Stimulated activated CD8-positive, alpha-beta memory T cell treated with anti-CD3 and anti-CD28 coated beads, Interleukin-12 subunit alpha, Interleukin-12 subunit beta, amount 100 ng/mL, for 1 hour (primary cell): ENCODE data around the gene PRSS1.
"Not testable (repeated sequence)": the region's sequence is repeated elsewhere in the genome, so short reads cannot be mapped to it uniquely, and the experiment has no call there.

Source experiments
- DNase-seq: peaks from one replicate; pipeline ENCODE4 v3.0.0-alpha.2; 2020; ENCODE audit warnings: low read depth

Gene PRSS1

DNA sequence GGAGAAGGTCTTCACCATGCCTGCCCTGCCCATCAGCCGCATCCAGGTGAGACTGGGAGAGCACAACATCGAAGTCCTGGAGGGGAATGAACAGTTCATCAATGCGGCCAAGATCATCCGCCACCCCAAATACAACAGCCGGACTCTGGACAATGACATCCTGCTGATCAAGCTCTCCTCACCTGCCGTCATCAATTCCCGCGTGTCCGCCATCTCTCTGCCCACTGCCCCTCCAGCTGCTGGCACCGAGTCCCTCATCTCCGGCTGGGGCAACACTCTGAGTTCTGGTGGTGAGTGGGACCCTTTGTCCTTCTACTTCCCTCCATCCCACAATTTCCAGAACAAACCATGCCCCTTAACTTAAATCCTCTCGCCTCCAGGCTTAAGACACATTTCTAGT, 24.0 kb downstream of the PRSS1 start:
- no peak for DNase-seq

DNA sequence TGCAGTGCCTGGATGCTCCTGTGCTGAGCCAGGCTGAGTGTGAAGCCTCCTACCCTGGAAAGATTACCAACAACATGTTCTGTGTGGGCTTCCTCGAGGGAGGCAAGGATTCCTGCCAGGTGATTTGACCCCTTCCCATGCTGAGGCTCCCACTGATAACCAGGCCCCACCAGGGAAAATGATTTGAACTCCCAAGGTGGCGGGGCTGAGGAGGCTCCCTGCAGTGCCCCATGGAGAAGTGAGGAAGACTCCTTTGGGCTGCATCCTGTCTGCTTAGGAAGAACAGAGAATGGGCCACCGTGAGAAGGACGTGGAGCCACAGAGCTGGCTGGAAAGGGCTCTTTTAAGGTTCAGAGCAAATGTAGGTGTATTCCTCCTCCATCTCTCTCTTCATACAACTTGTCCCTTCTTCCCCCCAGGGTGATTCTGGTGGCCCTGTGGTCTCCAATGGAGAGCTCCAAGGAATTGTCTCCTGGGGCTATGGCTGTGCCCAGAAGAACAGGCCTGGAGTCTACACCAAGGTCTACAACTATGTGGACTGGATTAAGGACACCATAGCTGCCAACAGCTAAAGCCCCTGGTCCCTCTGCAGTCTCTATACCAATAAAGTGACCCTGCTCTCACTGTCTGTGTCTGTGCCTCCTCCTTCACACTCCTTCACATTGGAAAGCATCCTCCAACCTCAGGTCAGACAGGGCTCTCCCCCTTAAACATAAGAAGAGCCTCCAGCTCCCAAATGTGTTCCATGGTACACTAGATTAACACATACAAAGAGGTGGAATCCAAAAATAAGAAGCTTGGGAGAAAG, 24.9 kb downstream of the PRSS1 start:
- no peak for DNase-seq

DNA sequence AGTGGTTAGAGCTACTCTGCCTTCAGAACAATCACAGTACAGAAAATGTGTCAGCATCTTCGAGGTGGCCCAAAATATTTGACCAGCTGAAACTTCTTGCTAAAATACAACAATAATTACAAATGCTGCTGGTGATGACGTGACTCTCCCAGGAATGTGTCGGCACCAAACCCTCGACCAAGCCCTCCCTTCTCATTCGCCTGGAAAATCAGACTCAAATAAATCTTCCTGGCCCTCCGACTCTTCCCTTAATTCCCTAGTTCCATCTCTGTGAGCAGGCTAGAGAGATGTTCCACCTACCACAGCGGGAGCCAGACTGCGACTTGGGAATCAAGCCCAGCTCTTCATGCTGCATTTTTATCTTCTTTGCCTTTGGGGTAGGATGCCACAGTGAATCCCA, 25.6 kb downstream of the PRSS1 start:
- no peak for DNase-seq

DNA sequence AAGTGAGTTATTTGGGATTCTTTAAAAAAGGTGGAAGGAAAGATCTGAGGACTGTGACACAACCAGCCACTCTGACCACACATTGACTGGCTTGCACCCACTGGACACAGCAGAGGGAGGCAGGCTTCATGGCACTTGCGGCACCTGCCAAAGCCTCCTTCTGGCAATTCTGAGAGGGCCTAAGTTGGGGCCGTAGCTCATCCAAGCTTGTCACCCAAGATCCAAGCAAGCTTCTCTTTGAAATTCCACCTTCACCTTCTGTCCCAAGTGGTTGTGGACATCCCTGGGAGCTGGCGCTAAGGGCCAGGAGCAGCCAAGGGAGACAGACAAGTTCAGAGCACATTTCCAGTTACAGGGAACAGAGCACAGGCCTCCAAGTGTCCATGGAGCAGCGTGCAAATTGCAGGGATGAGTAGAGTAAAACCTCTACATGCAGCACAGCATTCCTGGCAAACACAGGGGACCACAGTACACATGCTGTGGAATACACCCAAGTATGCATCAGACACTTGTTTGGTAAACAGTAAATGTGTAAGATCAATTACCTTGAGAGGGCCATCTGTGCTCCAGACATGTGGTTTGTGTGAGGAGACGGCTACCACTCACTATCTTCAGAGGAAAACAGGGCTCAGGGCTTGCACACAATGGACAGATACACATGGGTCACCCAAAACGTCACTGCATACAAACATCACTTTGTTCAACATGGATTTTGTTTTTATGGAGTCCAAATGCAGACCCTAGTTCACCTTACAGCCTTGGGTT, 26.3 kb downstream of the PRSS1 start:
- not testable (repeated sequence) for DNase-seq

DNA sequence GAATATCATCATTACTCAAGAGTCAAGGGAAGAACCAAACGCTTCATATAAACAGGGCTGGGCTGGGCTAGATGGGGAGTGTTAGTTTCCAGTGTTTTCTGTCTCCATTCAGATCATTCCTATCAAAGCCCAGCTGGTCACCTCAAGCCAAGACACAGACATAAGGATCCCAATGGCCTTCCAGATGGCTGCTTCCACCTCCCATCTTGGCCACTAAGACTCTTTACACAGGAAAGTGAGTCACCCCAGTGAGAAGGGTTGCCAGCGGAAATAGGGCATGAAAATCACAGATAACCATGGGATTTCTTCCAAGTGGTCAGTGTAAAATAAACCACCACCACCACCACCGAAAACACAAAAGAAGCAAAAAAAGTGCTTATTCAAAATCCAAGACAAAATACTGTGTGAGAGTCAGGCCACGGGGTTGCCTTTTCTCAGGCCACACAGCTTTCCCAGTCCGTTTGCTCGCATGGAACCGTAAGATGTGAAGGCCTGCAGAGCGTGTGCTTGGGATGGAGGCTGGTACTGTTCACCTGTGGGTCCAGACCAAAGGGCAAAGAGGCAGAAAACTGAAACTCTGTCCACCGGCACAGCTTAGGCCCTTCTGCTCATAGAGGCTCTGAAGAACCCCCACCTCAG, 27.1 kb downstream of the PRSS1 start:
- no peak for DNase-seq

DNA sequence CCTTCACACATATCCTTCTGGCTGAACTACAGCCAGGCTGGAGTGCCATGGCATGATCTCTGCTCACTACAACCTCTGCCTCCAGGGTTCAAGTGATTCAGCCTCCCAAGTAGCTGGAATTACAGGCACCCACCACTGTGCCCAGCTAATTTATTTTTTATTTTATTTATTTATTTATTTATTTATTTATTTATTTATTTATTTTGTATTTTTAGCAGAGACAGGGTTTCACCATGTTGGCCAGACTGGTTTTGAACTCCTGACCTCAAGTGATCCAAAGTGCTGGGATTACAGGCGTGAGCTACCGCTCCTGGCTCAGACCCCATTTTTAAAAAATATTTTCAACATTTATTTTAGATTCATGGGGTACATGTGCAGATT, 27.6 kb downstream of the PRSS1 start:
- DNase-seq: not testable (repeated sequence)

DNA sequence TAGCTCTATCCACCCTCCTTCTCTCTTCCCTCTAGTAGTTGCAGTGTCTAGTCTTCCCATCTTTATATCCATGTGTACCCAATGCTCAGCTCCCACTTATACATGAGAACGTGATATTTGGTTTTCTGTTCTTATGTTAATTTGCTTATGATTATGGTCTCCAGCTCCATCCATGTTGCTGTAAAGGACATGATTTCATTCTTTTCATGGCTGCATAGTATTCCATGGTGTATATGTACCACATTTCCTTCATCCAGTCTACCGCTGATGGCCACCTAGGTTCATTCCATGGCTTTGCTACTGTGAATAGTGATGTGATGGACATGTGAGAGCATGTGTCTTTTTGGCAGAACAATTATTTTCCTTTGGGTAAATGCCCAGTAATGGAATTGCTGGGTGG, 28.0 kb downstream of the PRSS1 start:
- no peak for DNase-seq

DNA sequence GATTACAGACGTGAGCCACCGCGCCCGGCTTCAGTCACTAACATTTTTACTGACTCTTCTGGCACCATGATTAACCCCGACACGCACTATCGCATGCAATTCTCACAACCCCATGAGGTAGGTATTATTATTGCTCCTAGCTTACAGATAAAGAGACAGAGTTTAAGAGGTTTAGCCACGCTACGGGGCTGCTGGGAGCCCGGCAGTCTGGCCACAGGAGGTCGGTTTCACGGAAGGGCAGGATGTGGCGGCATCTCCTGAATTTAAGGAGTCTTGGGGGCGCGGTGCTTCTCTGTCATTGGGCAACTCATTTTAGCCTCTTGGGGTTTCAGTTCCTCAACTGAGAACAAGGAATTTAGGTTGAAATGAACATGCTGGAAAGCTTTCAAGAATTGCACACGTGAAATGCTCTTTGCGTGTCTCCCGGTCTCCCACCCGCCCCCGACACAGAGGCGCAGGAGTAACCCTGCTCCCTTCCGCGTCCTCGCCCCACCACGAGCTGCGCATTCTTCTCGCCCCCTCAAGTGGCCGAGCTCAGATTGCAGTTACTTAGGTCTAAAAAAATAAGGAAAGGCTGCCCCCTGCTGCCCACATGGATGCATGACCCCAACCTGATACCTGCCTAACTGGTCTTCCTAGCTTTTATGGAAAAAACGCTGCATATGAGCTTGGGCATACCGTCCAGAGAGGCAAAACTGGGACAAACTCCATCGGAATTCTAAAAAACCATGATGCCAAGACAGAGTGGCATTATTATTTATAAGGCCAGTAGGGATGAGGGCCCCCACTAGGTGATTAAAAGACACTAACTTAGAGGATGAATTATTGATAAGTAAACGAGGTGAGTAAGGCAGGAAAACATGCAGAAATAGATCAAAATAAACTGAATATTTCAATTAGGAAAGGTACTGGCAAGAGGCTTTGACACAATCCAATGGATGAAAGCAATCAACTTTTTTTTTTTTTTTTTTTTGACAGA, 33.9 kb downstream of the PRSS1 start:
- peak; percentile 66 for DNase-seq

DNA sequence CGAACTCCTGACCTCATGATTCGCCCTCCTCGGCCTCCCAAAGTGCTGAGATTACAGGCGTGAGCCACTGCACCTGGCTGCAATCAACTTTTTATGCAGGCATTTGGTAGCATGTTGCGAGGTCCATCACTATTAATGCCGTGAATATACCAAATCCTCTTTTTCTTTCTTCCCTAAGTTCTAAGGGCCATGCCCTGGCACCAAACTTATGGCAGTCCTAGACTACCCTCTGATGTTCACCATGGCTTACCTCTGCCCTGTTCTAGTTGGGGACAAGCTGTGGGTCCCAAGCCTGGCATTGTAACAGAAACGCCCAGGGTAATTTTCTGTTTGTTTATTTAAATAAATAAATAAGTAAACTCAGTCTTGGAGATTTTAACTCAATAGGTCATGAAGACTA, 34.8 kb downstream of the PRSS1 start:
- DNase-seq: no peak

DNA sequence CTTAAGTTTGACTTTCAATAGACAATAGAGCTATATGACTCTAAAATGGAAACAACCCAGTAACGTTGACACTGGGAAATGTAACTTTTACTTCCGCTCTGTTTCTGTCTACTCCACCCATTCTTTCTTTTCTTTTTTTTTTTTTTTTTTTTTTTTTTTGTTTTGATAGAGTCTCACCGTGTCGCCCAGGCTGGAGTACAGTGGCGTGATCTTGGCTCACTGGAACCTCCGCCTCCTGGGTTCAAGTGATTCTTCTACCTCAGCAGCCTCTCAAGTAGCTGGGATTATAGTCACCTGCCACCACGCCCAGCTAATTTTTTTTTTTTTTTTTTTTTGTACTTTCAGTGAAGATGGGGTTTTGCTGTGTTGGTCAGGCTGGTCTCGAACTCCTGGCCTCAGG, 35.4 kb downstream of the PRSS1 start:
- no peak for DNase-seq

DNA sequence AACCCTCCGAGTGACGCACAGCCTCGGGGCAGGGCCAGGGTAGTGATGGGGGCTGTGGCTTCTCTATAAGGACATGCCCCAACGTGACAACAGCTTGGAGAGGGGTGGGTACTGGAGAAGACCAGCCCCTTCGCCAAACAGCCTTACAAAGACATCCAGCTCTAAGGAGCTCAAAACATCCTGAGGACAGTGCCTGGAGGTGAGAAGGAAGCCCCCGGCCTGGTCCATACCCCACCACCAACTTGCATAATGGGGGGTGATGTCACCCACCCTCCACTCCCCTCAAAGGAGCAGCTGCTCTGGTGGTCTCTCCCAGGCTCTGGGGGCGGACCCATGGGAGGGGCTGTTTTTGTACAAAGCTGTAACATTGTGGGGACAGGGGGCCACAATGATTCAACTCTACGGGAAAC, 36.6 kb downstream of the PRSS1 start:
- peak; percentile 62 for DNase-seq

DNA sequence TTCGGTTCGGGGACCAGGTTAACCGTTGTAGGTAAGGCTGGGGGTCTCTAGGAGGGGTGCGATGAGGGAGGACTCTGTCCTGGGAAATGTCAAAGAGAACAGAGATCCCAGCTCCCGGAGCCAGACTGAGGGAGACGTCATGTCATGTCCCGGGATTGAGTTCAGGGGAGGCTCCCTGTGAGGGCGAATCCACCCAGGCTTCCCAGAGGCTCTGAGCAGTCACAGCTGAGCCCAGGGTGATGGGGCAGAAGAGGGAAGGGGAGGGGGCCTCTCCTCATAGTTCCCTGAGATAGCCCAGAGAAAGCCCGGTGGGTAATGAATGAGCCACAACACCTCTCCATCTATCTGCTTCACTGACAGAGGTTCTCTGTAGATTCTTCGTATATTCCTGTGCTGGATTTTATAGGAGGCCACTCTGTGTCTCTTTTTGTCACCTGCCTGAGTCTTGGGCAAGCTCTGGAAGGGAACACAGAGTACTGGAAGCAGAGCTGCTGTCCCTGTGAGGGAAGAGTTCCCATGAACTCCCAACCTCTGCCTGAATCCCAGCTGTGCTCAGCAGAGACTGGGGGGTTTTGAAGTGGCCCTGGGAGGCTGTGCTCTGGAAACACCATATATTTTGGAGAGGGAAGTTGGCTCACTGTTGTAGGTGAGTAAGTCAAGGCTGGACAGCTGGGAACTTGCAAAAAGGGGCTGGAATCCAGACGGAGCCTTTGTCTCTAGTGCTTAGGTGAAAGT, 37.9 kb downstream of the PRSS1 start:
- no peak for DNase-seq

DNA sequence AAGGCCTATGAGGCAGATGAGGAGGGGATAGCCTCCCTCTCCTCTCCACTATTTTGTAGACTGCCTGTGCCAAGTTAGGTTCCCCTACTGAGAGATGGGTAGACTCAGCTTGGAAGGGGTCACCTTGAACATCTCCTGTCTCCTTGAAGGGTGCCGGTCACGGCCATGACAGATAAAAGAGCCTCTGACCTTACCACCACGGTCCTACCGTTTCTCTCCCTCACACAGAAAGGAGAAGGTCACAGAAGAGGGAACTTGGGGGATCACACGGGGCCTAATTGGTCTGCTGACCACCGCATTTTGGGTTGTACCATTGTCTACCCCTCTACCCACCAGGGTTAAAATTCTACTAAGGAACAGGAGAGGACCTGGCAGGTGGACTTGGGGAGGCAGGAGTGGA, 38.5 kb downstream of the PRSS1 start:
- no peak for DNase-seq

DNA sequence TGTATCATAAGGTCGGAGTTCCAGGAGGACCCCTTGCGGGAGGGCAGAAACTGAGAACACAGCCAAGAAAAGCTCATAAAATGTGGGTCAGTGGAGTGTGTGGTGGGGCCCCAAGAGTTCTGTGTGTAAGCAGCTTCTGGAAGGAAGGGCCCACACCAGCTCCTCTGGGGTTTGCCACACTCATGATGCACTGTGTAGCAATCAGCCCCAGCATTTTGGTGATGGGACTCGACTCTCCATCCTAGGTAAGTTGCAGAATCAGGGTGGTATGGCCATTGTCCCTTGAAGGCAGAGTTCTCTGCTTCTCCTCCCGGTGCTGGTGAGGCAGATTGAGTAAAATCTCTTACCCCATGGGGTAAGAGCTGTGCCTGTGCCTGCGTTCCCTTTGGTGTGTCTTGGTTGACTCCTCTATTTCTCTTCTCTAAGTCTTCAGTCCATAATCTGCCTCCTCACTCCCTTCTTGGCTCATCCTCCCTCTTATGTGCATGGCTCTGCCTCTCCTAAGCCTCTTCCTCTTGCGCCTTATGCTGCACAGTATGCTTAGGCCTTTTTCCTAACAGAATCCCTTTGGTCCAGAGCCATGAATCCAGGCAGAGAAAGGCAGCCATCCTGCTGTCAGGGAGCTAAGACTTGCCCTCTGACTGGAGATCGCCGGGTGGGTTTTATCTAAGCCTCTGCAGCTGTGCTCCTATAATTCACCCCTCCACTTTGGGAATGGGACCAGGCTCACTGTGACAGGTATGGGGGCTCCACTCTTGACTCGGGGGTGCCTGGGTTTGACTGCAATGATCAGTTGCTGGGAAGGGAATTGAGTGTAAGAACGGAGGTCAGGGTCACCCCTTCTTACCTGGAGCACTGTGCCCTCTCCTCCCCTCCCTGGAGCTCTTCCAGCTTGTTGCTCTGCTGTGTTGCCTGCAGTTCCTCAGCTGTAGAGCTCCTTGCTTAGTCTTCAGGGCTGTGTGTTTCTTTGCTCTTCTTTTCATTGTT, 39.3 kb downstream of the PRSS1 start:
- no peak for DNase-seq

DNA sequence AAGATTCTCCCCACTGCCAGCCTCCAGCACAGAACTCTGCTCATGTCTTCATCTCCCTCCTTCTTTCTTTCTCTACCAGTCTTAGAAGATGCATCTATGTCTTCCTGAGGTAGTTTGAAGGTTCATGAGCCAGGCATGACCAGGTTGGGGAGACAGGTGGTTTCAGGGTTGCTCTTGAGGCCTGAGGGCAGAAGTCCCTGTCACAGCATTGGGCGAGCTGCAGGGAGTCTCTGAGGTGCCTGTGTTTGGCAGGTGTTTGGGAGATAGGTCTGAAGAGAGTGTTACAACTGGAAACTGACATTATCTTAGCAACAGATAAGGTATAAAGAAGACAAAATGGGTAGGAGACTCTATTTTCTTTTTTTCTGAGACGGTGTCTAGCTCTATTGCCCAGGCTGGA, 40.2 kb downstream of the PRSS1 start:
- DNase-seq: no peak

DNA sequence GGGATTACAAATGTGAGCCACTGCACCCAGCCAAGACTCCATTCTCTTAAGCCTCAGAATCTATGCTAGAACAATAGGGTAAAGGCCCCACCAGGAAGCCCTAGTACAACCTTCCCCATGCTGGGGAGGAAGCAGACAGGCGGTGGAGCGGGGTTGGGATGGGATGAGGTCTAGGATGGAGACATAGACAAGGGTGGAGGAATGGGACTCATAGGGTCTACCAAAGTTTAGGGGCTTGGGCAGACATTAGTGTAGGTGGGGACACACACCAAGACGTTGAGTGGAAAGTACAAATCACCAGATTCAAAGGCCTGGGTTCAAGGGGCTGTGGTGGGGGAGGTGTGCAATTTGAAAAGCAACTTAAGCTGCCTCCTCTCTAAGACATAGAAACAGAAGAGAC, 40.8 kb downstream of the PRSS1 start:
- no peak for DNase-seq

DNA sequence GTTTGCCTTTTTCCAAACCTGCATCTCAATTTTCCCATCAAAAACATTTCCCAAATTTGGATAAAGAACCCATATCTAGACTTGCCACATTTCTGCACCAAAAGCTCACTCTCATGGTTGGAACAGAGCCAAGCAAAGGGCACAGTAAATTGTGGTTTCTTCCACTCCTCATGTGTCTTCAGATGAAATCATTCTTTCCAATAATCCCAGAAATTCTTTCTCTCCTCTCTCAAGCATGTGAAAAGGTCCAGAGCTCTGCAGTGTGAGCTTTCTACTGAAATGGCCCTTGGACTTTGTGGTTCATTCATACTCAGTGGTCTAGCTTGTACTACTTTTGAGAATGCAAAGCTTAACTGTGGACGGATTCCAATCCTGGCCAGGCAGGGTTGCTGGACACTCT, 41.3 kb downstream of the PRSS1 start:
- DNase-seq: no peak

DNA sequence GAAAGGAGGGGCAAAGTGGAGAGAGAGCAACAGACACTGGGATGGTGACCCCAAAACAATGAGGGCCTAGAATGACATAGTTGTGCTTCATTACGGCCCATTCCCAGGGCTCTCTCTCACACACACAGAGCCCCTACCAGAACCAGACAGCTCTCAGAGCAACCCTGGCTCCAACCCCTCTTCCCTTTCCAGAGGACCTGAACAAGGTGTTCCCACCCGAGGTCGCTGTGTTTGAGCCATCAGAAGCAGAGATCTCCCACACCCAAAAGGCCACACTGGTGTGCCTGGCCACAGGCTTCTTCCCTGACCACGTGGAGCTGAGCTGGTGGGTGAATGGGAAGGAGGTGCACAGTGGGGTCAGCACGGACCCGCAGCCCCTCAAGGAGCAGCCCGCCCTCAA, 42.2 kb downstream of the PRSS1 start:
- DNase-seq: no peak

DNA sequence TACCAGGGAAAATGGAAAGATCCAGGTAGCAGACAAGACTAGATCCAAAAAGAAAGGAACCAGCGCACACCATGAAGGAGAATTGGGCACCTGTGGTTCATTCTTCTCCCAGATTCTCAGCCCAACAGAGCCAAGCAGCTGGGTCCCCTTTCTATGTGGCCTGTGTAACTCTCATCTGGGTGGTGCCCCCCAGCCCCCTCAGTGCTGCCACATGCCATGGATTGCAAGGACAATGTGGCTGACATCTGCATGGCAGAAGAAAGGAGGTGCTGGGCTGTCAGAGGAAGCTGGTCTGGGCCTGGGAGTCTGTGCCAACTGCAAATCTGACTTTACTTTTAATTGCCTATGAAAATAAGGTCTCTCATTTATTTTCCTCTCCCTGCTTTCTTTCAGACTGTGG, 42.9 kb downstream of the PRSS1 start:
- DNase-seq: no peak

DNA sequence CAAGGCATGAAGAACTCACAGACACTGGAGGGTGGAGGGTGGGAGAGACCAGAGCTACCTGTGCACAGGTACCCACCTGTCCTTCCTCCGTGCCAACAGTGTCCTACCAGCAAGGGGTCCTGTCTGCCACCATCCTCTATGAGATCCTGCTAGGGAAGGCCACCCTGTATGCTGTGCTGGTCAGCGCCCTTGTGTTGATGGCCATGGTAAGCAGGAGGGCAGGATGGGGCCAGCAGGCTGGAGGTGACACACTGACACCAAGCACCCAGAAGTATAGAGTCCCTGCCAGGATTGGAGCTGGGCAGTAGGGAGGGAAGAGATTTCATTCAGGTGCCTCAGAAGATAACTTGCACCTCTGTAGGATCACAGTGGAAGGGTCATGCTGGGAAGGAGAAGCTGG, 43.3 kb downstream of the PRSS1 start:
- DNase-seq: no peak
